MM.1S (cell line): Measurements from ENCODE around the gene NCAPH2.
A peak's percentile ranks its signal among the peaks of the same experiment; 100 is the strongest.

Experiments used
- DNase-seq: peaks from one replicate; pipeline ENCODE4 v3.0.0-alpha.2; 2015
- H2AFZ ChIP-seq: fragments of 300-600 bp; sonication (generic); 2 replicates; pipeline ENCODE4 v1.6.0; 2016; ENCODE audit warnings: antibody characterized with exemption, low read length
- H3F3A ChIP-seq: fragments of 300-600 bp; sonication (generic); 2 replicates; pipeline ENCODE4 v1.6.1; 2016; ENCODE audit warnings: mild to moderate bottlenecking, antibody characterized with exemption, low read length, moderate library complexity, mixed read lengths; ENCODE audit not compliant: insufficient read depth
- H3K27ac ChIP-seq: fragments of 300-600 bp; sonication (generic); 2 replicates; pipeline ENCODE4 v1.5.1; 2016; ENCODE audit warnings: mild to moderate bottlenecking, low read length
- H3K27me3 ChIP-seq: fragments of 300-600 bp; sonication (generic); replicated peaks from 2 replicates; pipeline ENCODE4 v1.6.0; 2016; ENCODE audit warnings: low read length; ENCODE audit not compliant: insufficient read depth
- H3K36me3 ChIP-seq: fragments of 300-600 bp; sonication (generic); replicated peaks from 2 replicates; pipeline ENCODE4 v1.6.1; 2016; ENCODE audit warnings: mild to moderate bottlenecking, low read length, mixed read lengths; ENCODE audit not compliant: insufficient read depth
- H3K4me1 ChIP-seq: fragments of 300-600 bp; sonication (generic); 2 replicates; pipeline ENCODE4 v1.6.1; 2016; ENCODE audit warnings: low read length, mixed read lengths
- H3K4me2 ChIP-seq: fragments of 300-600 bp; sonication (generic); 2 replicates; pipeline ENCODE4 v1.6.0; 2016; ENCODE audit warnings: low read depth, low read length
- H3K4me3 ChIP-seq: fragments of 300-600 bp; sonication (generic); 2 replicates; pipeline ENCODE4 v1.5.1; 2016; ENCODE audit warnings: low read length, mixed read lengths
- H3K79me2 ChIP-seq: fragments of 300-600 bp; sonication (generic); 2 replicates; pipeline ENCODE4 v1.6.1; 2016; ENCODE audit warnings: mixed run types, low read length, mixed read lengths
- H3K9ac ChIP-seq: fragments of 300-600 bp; sonication (generic); 2 replicates; pipeline ENCODE4 v1.6.1; 2016; ENCODE audit warnings: low read length, mixed read lengths
- H3K9me2 ChIP-seq: fragments of 300-600 bp; sonication (generic); replicated peaks from 2 replicates; pipeline ENCODE4 v1.6.1; 2016; ENCODE audit warnings: mild to moderate bottlenecking, low read length, mixed read lengths; ENCODE audit not compliant: insufficient read depth
- H3K9me3 ChIP-seq: fragments of 300-600 bp; sonication (generic); replicated peaks from 2 replicates; pipeline ENCODE4 v1.6.1; 2016; ENCODE audit warnings: mild to moderate bottlenecking, low read length, mixed read lengths; ENCODE audit not compliant: insufficient read depth
- H4K20me1 ChIP-seq: fragments of 300-600 bp; sonication (generic); 2 replicates; pipeline ENCODE4 v1.6.1; 2016; ENCODE audit warnings: mild to moderate bottlenecking, low read length, moderate library complexity, mixed read lengths; ENCODE audit not compliant: insufficient read depth
- EZH2 ChIP-seq: fragments of 300-600 bp; sonication (generic); optimal IDR thresholded peaks from 2 replicates; pipeline ENCODE3; 2017; ENCODE audit warnings: low read depth, mild to moderate bottlenecking, antibody characterized with exemption, low read length, mixed read lengths
- EZH2phosphoT487 ChIP-seq: fragments of 300-600 bp; sonication (generic); IDR thresholded peaks from 2 replicates; pipeline ENCODE4 v1.6.1; 2018; ENCODE audit warnings: antibody characterized with exemption, low read length
- TF ChIP-seq, protein P1 (sequence below): fragments of 300-600 bp; sonication (generic); IDR thresholded peaks from 2 replicates; pipeline ENCODE4 v1.5.1; 2016; ENCODE audit warnings: antibody characterized with exemption, low read length, mixed read lengths

Gene NCAPH2

GRCh38 chr22:50523458-50523805 lies 15.4 kb downstream of the NCAPH2 start:
- H4K20me1 ChIP-seq, result no peaks in the 10 kb centered on the region
- no peaks in the 10 kb centered on the region for H3K9me2 ChIP-seq
- DNase-seq, result no peak
- H3K27me3 ChIP-seq, result no peaks in the 10 kb centered on the region
- H3K4me3 ChIP-seq, result no peak overlapping the region
- H3K4me2 ChIP-seq, result peak overlapping the region; percentile 90; the same call in 1 of the 2 replicates
- no peak for TF ChIP-seq EZH2
- TF ChIP-seq EZH2phosphoT487, result no peak
- TF ChIP-seq, protein P1, sequence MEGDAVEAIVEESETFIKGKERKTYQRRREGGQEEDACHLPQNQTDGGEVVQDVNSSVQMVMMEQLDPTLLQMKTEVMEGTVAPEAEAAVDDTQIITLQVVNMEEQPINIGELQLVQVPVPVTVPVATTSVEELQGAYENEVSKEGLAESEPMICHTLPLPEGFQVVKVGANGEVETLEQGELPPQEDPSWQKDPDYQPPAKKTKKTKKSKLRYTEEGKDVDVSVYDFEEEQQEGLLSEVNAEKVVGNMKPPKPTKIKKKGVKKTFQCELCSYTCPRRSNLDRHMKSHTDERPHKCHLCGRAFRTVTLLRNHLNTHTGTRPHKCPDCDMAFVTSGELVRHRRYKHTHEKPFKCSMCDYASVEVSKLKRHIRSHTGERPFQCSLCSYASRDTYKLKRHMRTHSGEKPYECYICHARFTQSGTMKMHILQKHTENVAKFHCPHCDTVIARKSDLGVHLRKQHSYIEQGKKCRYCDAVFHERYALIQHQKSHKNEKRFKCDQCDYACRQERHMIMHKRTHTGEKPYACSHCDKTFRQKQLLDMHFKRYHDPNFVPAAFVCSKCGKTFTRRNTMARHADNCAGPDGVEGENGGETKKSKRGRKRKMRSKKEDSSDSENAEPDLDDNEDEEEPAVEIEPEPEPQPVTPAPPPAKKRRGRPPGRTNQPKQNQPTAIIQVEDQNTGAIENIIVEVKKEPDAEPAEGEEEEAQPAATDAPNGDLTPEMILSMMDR, result no peak
- H3K36me3 ChIP-seq, result no peaks in the 10 kb centered on the region
- peaks cover 41% of the 10 kb centered on the region for H3K79me2 ChIP-seq
- H2AFZ ChIP-seq, result no peak overlapping the region
- H3F3A ChIP-seq, result peaks cover 23% of the 10 kb centered on the region
- no peak overlapping the region for H3K9ac ChIP-seq
- peaks cover 18% of the 10 kb centered on the region for H3K4me1 ChIP-seq
- H3K27ac ChIP-seq, result no peak overlapping the region
- H3K9me3 ChIP-seq, result no peaks in the 10 kb centered on the region

DNA sequence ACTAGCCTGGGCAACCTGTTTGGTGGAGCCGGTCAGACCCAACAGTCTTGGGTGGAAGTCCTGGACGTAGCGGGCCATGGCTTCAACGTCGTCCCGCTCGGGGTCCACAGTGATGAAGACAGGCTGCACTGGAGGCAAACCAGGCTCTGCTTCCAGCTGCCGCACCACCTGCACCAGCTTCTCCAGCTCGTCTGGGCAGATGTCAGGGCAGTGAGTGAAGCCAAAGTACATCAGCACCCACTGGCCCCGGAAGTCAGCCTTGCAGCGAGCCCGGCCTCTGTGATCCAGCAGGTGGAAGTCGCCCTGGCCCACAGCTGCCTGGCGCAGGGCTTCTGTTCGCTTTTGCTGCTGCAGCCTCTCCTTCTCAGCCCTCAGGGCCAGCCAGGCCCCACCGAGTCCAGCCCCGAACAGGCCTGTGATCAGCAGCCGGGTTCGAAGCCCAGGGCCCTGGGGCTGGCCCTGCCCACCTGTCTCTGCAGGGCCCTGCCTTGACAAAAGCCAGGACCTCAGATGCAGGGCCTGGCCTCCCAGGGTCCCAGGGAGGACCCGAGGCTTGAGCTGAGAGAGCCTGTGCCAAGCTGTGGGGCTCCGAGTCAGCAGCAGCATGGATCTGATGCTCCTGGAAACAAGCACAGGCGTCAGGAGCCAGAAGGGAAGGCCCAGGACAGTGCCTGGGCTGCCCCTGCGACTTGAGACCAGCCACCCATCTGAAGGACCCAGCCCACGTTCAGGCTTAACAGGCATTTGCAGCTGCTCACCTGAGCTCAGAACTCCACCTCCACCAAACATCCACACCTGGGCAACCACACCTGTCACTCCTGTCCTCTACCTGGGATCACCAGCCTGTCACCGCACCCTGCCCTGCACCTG lies 16.0 kb downstream of the NCAPH2 start:
- Histone ChIP-seq H3K27ac (peak overlapping the region; percentile 87; the same call in 1 of the 2 replicates), H3K79me2 (peaks cover 39% of the 10 kb centered on the region), H3K36me3 (no peaks in the 10 kb centered on the region), H2AFZ (no peak overlapping the region), H3K4me2 (peak overlapping the region; percentile 90), H3K9me2 (no peaks in the 10 kb centered on the region), H3K9ac (peak overlapping the region; percentile 92), H3K9me3 (no peaks in the 10 kb centered on the region), H3K27me3 (no peaks in the 10 kb centered on the region), H3F3A (peaks cover 26% of the 10 kb centered on the region), H3K4me1 (peaks cover 18% of the 10 kb centered on the region), H3K4me3 (peak overlapping the region; percentile 88), H4K20me1 (no peaks in the 10 kb centered on the region)
- DNase-seq, result peak; percentile 36
- TF ChIP-seq, protein P1, result no peak
- TF ChIP-seq EZH2phosphoT487 (no peak), EZH2 (no peak)

GRCh38 chr22:50524676-50525103 lies 16.7 kb downstream of the NCAPH2 start:
- H2AFZ ChIP-seq, result peak overlapping the region; percentile 54; the same call in 1 of the 2 replicates
- no peaks in the 10 kb centered on the region for H3K9me2 ChIP-seq
- TF ChIP-seq EZH2, result no peak
- TF ChIP-seq, protein P1, result no peak
- no peak for TF ChIP-seq EZH2phosphoT487
- H3F3A ChIP-seq, result peaks cover 26% of the 10 kb centered on the region
- peak; percentile 27 for DNase-seq
- H3K9me3 ChIP-seq, result no peaks in the 10 kb centered on the region
- no peaks in the 10 kb centered on the region for H3K27me3 ChIP-seq
- no peaks in the 10 kb centered on the region for H3K36me3 ChIP-seq
- peak overlapping the region; percentile 92 for H3K9ac ChIP-seq
- H3K4me2 ChIP-seq, result peak overlapping the region; percentile 90
- H3K27ac ChIP-seq, result peak overlapping the region; percentile 87
- H3K79me2 ChIP-seq, result peaks cover 39% of the 10 kb centered on the region
- peak overlapping the region; percentile 88 for H3K4me3 ChIP-seq
- H3K4me1 ChIP-seq, result peaks cover 18% of the 10 kb centered on the region
- no peaks in the 10 kb centered on the region for H4K20me1 ChIP-seq
